Keratinocyte (primary cell): ENCODE measurements around the gene CSF3R. TPM values are rescaled to one million over a fixed set of nuclear protein-coding genes. Genes with fewer than 3 reads are reported as not detected.

Source experiments
- DNase-seq: peaks from one replicate; pipeline ENCODE4 v3.0.0-alpha.2; 2011; ENCODE audit warnings: low read depth, missing footprints, low spot score
- FAIRE-seq: peaks from 2 replicates; lab custom pipeline; 2011; peaks lifted over from hg19 to GRCh38; lab: Jason Lieb, UNC
- H2AFZ ChIP-seq: 2 replicates; pipeline ENCODE4 v1.6.0; 2012; ENCODE audit warnings: low read length, control low read depth, inconsistent platforms; ENCODE audit not compliant: control insufficient read depth
- H3K27ac ChIP-seq: 2 replicates; pipeline ENCODE4 v1.5.1; 2011; ENCODE audit warnings: low read length; ENCODE audit not compliant: control insufficient read depth, insufficient read depth
- H3K27me3 ChIP-seq: 3 replicates; pipeline ENCODE4 v1.6.0; 2011; ENCODE audit warnings: low read length; ENCODE audit not compliant: control insufficient read depth, insufficient read depth; ENCODE audit errors: extremely low read depth
- H3K36me3 ChIP-seq, 2 experiments: 2 replicates in 1 of 2; 3 replicates in 1 of 2; pipeline ENCODE4 v1.5.1; 2011; ENCODE audit warnings: low read length in 2 of 2, mild to moderate bottlenecking in 1 of 2; ENCODE audit not compliant: control insufficient read depth in 2 of 2, insufficient read depth in 2 of 2; ENCODE audit errors: extremely low read depth in 1 of 2
- H3K4me1 ChIP-seq: 3 replicates; pipeline ENCODE4 v1.5.1; 2011; ENCODE audit warnings: low read length; ENCODE audit not compliant: control insufficient read depth, insufficient read depth; ENCODE audit errors: extremely low read depth
- H3K4me2 ChIP-seq: 3 replicates; pipeline ENCODE4 v1.6.0; 2011; ENCODE audit warnings: low read depth, low read length; ENCODE audit not compliant: control insufficient read depth, insufficient read depth; ENCODE audit errors: extremely low read depth
- H3K4me3 ChIP-seq, 3 experiments: fragments of 200-600 bp in 1 of 3; sonication (generic) in 1 of 3; 2 replicates in 2 of 3; 3 replicates in 1 of 3; pipeline ENCODE4 v1.5.1; 2011 to 2016; ENCODE audit warnings: low read length in 3 of 3, mild to moderate bottlenecking in 3 of 3, control low read depth in 2 of 3, inconsistent platforms in 1 of 3, low read depth in 1 of 3, mixed read lengths in 1 of 3, mixed run types in 1 of 3, moderate library complexity in 1 of 3; ENCODE audit not compliant: control insufficient read depth in 2 of 3, insufficient read depth in 2 of 3; ENCODE audit errors: extremely low read depth in 1 of 3
- H3K79me2 ChIP-seq: 2 replicates; pipeline ENCODE4 v1.6.0; 2012; ENCODE audit warnings: low read length; ENCODE audit not compliant: control insufficient read depth, insufficient read depth
- H3K9ac ChIP-seq: 3 replicates; pipeline ENCODE4 v1.6.0; 2011; ENCODE audit warnings: low read length; ENCODE audit not compliant: control insufficient read depth, insufficient read depth; ENCODE audit errors: extremely low read depth
- H3K9me1 ChIP-seq: 3 replicates; pipeline ENCODE4 v1.6.0; 2011; ENCODE audit warnings: low read length; ENCODE audit not compliant: control insufficient read depth, insufficient read depth; ENCODE audit errors: extremely low read depth
- H3K9me3 ChIP-seq: 2 replicates; pipeline ENCODE4 v1.5.1; 2012; ENCODE audit warnings: low read depth, low read length; ENCODE audit not compliant: control insufficient read depth
- H4K20me1 ChIP-seq: 3 replicates; pipeline ENCODE4 v1.6.0; 2011; ENCODE audit warnings: low read length; ENCODE audit not compliant: control insufficient read depth, insufficient read depth; ENCODE audit errors: extremely low read depth
- EZH2 ChIP-seq: IDR thresholded peaks from one replicate; pipeline ENCODE4 v1.6.1; 2012; ENCODE audit warnings: inconsistent platforms, mild to moderate bottlenecking, low read length, moderate library complexity
- dilution Hi-C: fragments of 300-500 bp; cut with MboI; formaldehyde crosslinking; loops from one replicate; pipeline ENCODE4 v1.7.0; 2020; ENCODE audit warnings: low sequenced_read_pairs; ENCODE audit not compliant: extremely low pct_ligation_motif_present
- polyA plus RNA-seq, 5 experiments: library from polyadenylated mRNA; depleted of rRNA in 3 of 5; stranded (reverse) in 3 of 5; stranded (forward) in 1 of 5; unstranded in 1 of 5; fragments of >200 nt; gene quantifications; 1 replicate in 1 of 5; 2 replicates in 3 of 5; 3 replicates in 1 of 5; pipeline versions ENCODE4 v1.2.1 to v1.2.3, GENCODE V29; 2011 to 2012; ENCODE audit warnings: missing spikeins in 2 of 5, low read depth in 1 of 5, low replicate concordance in 1 of 5
- TF ChIP-seq, protein P1 (sequence below), 3 experiments: IDR thresholded peaks in 1 of 3; conservative IDR thresholded peaks in 1 of 3; optimal IDR thresholded peaks in 1 of 3; 2 replicates in 2 of 3; 3 replicates in 1 of 3; pipeline versions ENCODE3 to v1.5.1; 2011; ENCODE audit warnings: low read length in 3 of 3, mild to moderate bottlenecking in 3 of 3, moderate library complexity in 2 of 3, control low read depth in 1 of 3, inconsistent platforms in 1 of 3; ENCODE audit not compliant: insufficient read depth in 2 of 3; ENCODE audit errors: extremely low read depth in 1 of 3

The CSF3R gene
- polyA plus RNA-seq, 1 donor (not counting 4 experiments of a cell fraction or from before 2014, with no cell fraction given), result not detected

DNA sequence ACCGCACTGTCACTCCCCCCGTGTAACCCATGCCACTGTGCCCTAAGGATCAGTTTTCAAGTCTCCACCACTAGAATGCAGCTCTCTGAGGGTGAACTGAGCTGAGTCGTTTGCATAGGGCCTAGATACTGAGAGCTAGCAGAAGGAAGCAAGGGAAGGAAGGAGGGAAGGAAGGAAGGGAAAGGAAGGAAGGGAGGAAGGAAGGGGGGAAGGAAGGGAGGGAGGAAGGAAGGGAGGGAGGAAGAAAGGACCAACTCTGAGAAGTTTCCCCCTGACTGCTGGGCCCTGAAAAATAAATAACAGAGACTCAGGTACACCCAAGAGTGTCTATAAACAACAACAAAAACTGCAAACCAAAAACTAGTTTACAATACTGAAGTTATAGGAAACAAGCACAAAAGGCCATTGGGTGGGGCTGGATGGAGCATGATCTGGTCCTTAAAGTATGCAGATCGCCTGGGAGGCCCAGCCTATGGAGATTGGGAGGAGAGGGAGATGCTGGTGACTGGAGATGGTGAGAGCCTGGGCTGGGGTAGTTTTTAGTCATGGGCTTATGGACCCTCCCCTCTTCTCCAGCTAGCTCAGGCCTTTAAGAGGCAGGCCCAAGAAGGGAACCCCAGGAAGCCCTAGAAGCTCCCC lies 16.9 kb downstream of the CSF3R start:
- Histone ChIP-seq H3K27me3 (no peaks in the 10 kb centered on the region), H3K9ac (no peak overlapping the region), H3K9me1 (no peaks in the 10 kb centered on the region), H3K4me3 (no peak overlapping the region), H3K79me2 (peaks cover 17% of the 10 kb centered on the region), H2AFZ (peak overlapping the region; percentile 72), H3K4me1 (peaks cover 17% of the 10 kb centered on the region), H3K9me3 (no peaks in the 10 kb centered on the region), H3K4me2 (peak overlapping the region; percentile 22), H3K27ac (no peak overlapping the region), H3K36me3 (peaks cover 9 to 17% of the 10 kb centered on the region in 2 experiments), H4K20me1 (no peaks in the 10 kb centered on the region)
- TF ChIP-seq, protein P1, sequence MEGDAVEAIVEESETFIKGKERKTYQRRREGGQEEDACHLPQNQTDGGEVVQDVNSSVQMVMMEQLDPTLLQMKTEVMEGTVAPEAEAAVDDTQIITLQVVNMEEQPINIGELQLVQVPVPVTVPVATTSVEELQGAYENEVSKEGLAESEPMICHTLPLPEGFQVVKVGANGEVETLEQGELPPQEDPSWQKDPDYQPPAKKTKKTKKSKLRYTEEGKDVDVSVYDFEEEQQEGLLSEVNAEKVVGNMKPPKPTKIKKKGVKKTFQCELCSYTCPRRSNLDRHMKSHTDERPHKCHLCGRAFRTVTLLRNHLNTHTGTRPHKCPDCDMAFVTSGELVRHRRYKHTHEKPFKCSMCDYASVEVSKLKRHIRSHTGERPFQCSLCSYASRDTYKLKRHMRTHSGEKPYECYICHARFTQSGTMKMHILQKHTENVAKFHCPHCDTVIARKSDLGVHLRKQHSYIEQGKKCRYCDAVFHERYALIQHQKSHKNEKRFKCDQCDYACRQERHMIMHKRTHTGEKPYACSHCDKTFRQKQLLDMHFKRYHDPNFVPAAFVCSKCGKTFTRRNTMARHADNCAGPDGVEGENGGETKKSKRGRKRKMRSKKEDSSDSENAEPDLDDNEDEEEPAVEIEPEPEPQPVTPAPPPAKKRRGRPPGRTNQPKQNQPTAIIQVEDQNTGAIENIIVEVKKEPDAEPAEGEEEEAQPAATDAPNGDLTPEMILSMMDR (optimal IDR thresholded peaks at IDR 0.05 in 1 of 3, IDR thresholded peaks at IDR 0.05 in 1 of 3, conservative IDR thresholded peaks at IDR 0.05 in 1 of 3; ENCODE audit: extremely low read depth in 1 of 3, insufficient read depth in 2 of 3, low read length in 3 of 3), result no peak
- no peak for TF ChIP-seq EZH2
- DNase-seq (no peak), FAIRE-seq (no peak)
- dilution Hi-C loops, result no loop called here

DNA sequence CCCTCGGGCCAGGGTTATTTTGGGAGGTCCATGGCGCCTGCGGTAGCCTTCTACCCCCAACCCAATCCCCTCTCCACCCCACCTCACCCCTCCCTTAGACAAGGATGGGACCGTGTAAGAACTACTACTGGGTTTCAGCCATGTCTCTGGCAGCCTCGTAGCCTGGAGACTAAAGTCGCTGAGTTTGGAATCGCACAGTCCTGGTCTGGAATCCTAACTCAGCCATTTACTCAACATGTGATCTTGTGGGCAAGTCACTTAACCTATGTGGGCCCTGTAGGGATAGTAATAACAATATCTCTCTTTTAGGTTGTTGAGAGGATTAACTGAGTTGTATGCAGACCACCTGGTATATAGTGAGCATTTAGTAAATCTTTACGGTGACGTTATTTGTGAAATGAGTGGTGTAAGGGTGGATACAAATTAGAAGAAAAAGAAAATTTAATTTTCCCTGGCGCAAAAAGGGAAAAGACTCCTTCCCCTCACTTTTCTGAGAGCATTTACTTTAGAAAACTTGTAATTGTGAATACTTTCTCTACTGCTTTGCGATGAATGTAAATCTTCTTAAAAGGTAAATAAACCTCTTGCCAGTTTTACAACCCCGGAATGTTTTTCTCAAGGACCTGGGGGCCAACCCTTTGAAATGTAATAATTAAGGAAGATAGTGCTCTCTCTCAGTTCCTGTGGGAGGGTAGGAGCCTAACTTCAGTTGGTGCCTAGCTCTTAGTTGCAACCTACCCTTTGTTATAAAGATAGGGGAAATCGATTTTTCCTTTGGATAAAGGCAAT lies 17.9 kb downstream of the CSF3R start:
- no peaks in the 10 kb centered on the region for H3K9me3 ChIP-seq
- dilution Hi-C loops, result no loop called here
- H3K4me3 ChIP-seq, result peak overlapping the region; percentile 76 to 99 (median 99)
- H2AFZ ChIP-seq, result peak overlapping the region; percentile 81
- no peak for TF ChIP-seq EZH2
- TF ChIP-seq, protein P1 (optimal IDR thresholded peaks at IDR 0.05 in 1 of 3, IDR thresholded peaks at IDR 0.05 in 1 of 3, conservative IDR thresholded peaks at IDR 0.05 in 1 of 3; ENCODE audit: extremely low read depth in 1 of 3, insufficient read depth in 2 of 3, low read length in 3 of 3), result no peak
- no peaks in the 10 kb centered on the region for H3K27me3 ChIP-seq
- DNase-seq (no peak), FAIRE-seq (no peak)
- peak overlapping the region; percentile 97 for H3K27ac ChIP-seq
- peaks cover 14 to 24% of the 10 kb centered on the region in 2 experiments for H3K36me3 ChIP-seq
- peaks cover 17% of the 10 kb centered on the region for H3K4me1 ChIP-seq
- H3K9ac ChIP-seq, result peak overlapping the region; percentile 99
- H3K4me2 ChIP-seq, result peak overlapping the region; percentile 99
- H3K9me1 ChIP-seq, result no peaks in the 10 kb centered on the region
- no peaks in the 10 kb centered on the region for H4K20me1 ChIP-seq
- peaks cover 17% of the 10 kb centered on the region for H3K79me2 ChIP-seq
